ENCODE results near the gene PRDM16. TPM values are rescaled to one million over a fixed set of nuclear protein-coding genes. Genes with fewer than 3 reads are reported as not detected.

Gene PRDM16
- total RNA-seq, 1 donor from 2014 or later = 21.4 TPM

DNA sequence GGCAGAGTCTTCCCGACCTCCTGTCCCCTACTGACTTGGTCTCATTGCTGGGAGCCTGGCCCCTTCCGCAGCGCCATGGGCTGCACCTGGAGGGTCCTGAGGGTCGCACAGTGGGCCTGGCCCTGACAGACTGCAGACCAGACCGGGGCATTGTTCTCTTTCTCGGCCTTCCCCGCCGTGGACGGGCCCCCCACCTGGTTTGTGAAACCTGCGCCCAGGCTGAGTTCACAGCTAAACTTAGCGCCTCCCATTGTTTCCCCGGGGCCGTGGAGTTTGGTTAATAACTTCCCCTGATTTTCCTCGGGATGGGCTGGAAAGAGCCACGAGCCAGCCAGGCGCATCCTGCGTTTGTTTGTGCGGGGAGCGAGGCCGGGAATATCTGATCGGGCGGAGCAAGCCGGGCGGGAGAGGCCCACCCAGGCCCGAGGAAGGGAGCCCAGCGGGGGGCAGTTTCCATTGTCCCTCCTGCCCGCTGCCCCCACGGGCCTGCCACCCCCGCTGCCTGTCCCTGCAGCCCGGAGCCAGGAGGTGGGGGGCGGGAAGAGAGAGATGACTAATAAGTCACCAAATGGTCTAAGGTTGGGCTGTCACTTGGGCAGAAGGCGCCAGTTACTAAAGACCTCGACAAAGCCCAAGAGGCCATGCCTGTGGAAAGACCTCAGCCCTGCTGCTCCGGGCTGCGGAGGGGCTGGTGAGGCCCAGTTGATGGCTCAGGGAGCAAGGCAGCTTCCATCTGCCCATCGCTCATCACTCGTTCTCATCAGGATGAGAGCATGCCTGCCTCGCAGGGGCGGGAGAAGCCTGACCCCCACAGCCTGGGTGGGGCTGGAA lies 346.5 kb downstream of the PRDM16 start:
- TF ChIP-seq, protein P1, sequence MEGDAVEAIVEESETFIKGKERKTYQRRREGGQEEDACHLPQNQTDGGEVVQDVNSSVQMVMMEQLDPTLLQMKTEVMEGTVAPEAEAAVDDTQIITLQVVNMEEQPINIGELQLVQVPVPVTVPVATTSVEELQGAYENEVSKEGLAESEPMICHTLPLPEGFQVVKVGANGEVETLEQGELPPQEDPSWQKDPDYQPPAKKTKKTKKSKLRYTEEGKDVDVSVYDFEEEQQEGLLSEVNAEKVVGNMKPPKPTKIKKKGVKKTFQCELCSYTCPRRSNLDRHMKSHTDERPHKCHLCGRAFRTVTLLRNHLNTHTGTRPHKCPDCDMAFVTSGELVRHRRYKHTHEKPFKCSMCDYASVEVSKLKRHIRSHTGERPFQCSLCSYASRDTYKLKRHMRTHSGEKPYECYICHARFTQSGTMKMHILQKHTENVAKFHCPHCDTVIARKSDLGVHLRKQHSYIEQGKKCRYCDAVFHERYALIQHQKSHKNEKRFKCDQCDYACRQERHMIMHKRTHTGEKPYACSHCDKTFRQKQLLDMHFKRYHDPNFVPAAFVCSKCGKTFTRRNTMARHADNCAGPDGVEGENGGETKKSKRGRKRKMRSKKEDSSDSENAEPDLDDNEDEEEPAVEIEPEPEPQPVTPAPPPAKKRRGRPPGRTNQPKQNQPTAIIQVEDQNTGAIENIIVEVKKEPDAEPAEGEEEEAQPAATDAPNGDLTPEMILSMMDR (IDR thresholded peaks at IDR 0.05; ENCODE audit: unreplicated experiment) = no peak
- Mint-ChIP-seq H3K27me3 (ENCODE audit: unreplicated experiment) (peaks cover 12% of the 10 kb centered on the region), H3K27ac (ENCODE audit: unreplicated experiment) (no peak overlapping the region), H3K36me3 (ENCODE audit: low read depth, unreplicated experiment) (peaks cover 10% of the 10 kb centered on the region), H3K9me3 (ENCODE audit: unreplicated experiment) (no peaks in the 10 kb centered on the region), H3K4me3 (ENCODE audit: unreplicated experiment) (no peak overlapping the region), H3K4me1 (ENCODE audit: unreplicated experiment) (peaks cover 3% of the 10 kb centered on the region)
- DNase-seq (ENCODE audit: low spot score) = peak; percentile 43

DNA sequence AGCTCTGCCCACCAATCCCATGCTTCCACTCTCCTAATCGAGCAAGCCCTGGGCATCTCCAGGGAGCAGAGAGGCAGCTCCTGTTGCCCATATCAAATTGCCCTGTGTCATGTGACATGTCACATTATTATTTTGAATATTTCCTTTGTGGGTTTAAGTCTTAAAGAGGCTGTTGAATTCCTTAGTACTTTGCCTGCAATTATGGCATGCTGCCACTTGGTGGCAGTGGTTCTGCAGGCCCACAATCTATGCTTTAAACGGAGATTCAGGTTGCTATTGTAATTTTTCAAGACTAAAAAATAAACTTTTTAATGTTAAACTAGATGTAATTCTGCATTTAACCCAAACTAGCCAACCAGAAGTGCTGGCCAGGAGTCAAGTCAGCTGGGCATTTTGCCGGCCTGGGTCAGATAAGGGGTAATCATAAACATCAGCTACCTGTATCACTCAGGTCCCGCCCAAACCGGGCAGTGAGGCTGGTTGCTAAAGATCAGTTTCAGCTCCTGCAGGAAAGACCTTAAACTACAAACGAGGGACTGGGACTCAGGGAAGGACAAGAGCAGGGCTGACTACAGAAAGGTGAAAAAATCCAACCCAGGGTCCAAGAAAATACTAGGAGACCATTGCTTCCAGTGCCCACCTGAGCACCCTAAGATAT lies 348.2 kb downstream of the PRDM16 start:
- TF ChIP-seq, protein P1 (IDR thresholded peaks at IDR 0.05; ENCODE audit: unreplicated experiment) = peak; percentile 90
- no peak for DNase-seq (ENCODE audit: low spot score)
- no peak overlapping the region for H3K27ac Mint-ChIP-seq (ENCODE audit: unreplicated experiment)
- H3K36me3 Mint-ChIP-seq (ENCODE audit: low read depth, unreplicated experiment) = peaks cover 21% of the 10 kb centered on the region
- H3K4me3 Mint-ChIP-seq (ENCODE audit: unreplicated experiment) = peak overlapping the region; percentile 56
- H3K9me3 Mint-ChIP-seq (ENCODE audit: unreplicated experiment) = peaks cover 4% of the 10 kb centered on the region
- H3K27me3 Mint-ChIP-seq (ENCODE audit: unreplicated experiment) = peaks cover 10% of the 10 kb centered on the region
- peaks cover 12% of the 10 kb centered on the region for H3K4me1 Mint-ChIP-seq (ENCODE audit: unreplicated experiment)

DNA sequence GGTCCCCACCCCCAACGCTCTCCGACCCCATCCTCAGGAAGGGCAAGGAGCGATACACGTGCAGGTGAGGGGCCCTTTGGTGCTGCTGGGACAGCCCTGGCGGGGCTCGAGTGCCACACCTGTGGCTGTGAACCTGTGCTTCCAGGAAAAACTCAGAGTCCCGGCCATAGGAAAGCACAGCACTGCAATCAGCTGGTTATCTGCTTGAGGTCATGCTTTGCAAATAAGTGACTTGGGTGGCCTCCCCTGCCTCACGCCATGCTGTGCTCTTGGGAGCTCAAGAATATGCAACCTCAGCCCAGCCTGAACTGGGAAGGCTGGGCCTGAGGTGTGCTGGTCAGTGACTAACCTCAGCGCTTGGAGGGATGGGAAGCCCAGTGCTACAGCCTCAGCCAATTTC lies 348.9 kb downstream of the PRDM16 start:
- H3K27ac Mint-ChIP-seq (ENCODE audit: unreplicated experiment) = no peak overlapping the region
- TF ChIP-seq, protein P1 (IDR thresholded peaks at IDR 0.05; ENCODE audit: unreplicated experiment) = no peak

DNA sequence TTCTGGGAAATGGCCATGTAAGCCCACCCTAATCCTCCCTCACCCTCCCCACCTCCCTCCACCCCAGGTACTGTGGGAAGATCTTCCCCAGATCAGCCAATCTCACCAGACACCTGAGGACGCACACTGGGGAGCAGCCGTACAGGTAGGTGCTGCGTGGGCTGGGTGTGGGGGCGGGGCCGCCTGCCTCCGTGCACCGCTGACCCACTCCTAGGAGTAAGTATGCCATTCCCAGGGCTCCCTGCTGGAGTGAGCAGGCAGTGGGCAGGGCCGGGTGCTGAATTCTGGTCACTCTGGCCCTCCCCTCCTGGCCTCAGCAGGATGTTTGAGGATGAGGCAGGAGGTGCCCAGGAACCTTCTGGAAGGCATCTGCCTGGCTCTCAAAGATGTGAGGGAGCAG lies 349.6 kb downstream of the PRDM16 start:
- Mint-ChIP-seq H3K4me1 (ENCODE audit: unreplicated experiment) (peaks cover 12% of the 10 kb centered on the region), H3K36me3 (ENCODE audit: low read depth, unreplicated experiment) (peaks cover 21% of the 10 kb centered on the region), H3K27ac (ENCODE audit: unreplicated experiment) (no peak overlapping the region), H3K4me3 (ENCODE audit: unreplicated experiment) (no peak overlapping the region), H3K9me3 (ENCODE audit: unreplicated experiment) (peaks cover 5% of the 10 kb centered on the region), H3K27me3 (ENCODE audit: unreplicated experiment) (peaks cover 9% of the 10 kb centered on the region)
- no peak for DNase-seq (ENCODE audit: low spot score)
- TF ChIP-seq, protein P1 (IDR thresholded peaks at IDR 0.05; ENCODE audit: unreplicated experiment) = no peak

More for the DNA sequence above, 348.9 kb downstream of the PRDM16 start:
- Mint-ChIP-seq H3K4me3 (ENCODE audit: unreplicated experiment) (no peak overlapping the region), H3K27me3 (ENCODE audit: unreplicated experiment) (peaks cover 9% of the 10 kb centered on the region), H3K36me3 (ENCODE audit: low read depth, unreplicated experiment) (peaks cover 21% of the 10 kb centered on the region), H3K9me3 (ENCODE audit: unreplicated experiment) (peaks cover 5% of the 10 kb centered on the region), H3K4me1 (ENCODE audit: unreplicated experiment) (peaks cover 12% of the 10 kb centered on the region)
- DNase-seq (ENCODE audit: low spot score) = no peak
